ENCODE results near the gene TMTC4.

The TMTC4 gene

DNA sequence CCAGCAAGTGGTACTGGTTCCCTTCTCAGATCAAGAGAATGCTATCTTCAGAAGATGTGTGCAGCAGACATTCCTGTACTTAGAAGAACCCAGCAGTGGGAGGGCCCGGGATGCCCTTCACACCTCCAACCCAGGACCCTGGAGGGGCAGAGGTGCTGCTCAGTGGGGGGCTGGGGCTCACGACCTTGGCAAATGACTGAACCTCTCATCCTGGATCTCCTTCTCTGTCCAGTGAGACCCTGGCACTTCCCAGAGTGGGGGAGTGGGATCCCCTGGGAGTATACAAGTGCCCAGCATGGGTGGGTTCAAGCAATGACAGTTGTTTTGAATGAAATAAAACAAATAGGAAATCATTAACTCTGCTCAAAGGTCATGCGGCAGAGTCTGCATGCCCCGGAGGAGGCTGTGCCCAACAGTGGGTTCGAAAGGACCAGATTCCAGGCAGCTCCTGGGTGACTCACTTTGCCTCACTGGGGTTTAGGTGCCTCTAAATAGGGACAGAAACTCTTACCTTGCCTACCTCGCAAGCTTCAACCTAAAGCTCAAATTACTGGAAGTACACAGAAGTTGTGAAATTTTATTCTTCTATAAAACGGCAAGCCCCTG, 112.9 kb downstream of the TMTC4 start:
- Histone ChIP-seq H3K27me3 (ENCODE audit: control insufficient read depth, insufficient read depth, low read length) (no peaks in the 10 kb centered on the region), H3K36me3 (ENCODE audit: control insufficient read depth, insufficient read depth, low read length) (0 out of 2 replicates have a peak, but pooled peaks cover 3% of the 10 kb centered on the region), H3K4me1 (ENCODE audit: control insufficient read depth, insufficient read depth, low read length) (no peaks in the 10 kb centered on the region), H3K27ac (ENCODE audit: low read depth, low read length) (no peak overlapping the region), H3K4me3 (ENCODE audit: low read depth, low read length) (no peak overlapping the region), H3K9me3 (ENCODE audit: control insufficient read depth, insufficient read depth, low read depth, low read length) (peaks cover 10% of the 10 kb centered on the region), H3K9ac (ENCODE audit: low read length) (no peak overlapping the region)

GRCh38 chr13:100561158-100561499, 113.5 kb downstream of the TMTC4 start:
- Histone ChIP-seq H3K9ac (ENCODE audit: low read length) (no peak overlapping the region), H3K27ac (ENCODE audit: low read depth, low read length) (no peak overlapping the region), H3K4me1 (ENCODE audit: control insufficient read depth, insufficient read depth, low read length) (no peaks in the 10 kb centered on the region), H3K4me3 (ENCODE audit: low read depth, low read length) (no peak overlapping the region), H3K36me3 (ENCODE audit: control insufficient read depth, insufficient read depth, low read length) (0 out of 2 replicates have a peak, but pooled peaks cover 3% of the 10 kb centered on the region), H3K9me3 (ENCODE audit: control insufficient read depth, insufficient read depth, low read depth, low read length) (peaks cover 8% of the 10 kb centered on the region), H3K27me3 (ENCODE audit: control insufficient read depth, insufficient read depth, low read length) (no peaks in the 10 kb centered on the region)

GRCh38 chr13:100560498-100561157, 114.0 kb downstream of the TMTC4 start:
- Histone ChIP-seq H3K9ac (ENCODE audit: low read length) (no peak overlapping the region), H3K27ac (ENCODE audit: low read depth, low read length) (no peak overlapping the region), H3K9me3 (ENCODE audit: control insufficient read depth, insufficient read depth, low read depth, low read length) (peaks cover 3% of the 10 kb centered on the region), H3K4me3 (ENCODE audit: low read depth, low read length) (no peak overlapping the region), H3K36me3 (ENCODE audit: control insufficient read depth, insufficient read depth, low read length) (no peaks in the 10 kb centered on the region), H3K27me3 (ENCODE audit: control insufficient read depth, insufficient read depth, low read length) (no peaks in the 10 kb centered on the region), H3K4me1 (ENCODE audit: control insufficient read depth, insufficient read depth, low read length) (no peaks in the 10 kb centered on the region)

- no peaks in the 10 kb centered on the region for H3K27me3 ChIP-seq (ENCODE audit: control insufficient read depth, insufficient read depth, low read length)
- H3K36me3 ChIP-seq (ENCODE audit: control insufficient read depth, insufficient read depth, low read length): no peaks in the 10 kb centered on the region
- no peaks in the 10 kb centered on the region for H3K9me3 ChIP-seq (ENCODE audit: control insufficient read depth, insufficient read depth, low read depth, low read length)
- H3K4me3 ChIP-seq (ENCODE audit: low read depth, low read length): no peak overlapping the region
- H3K9ac ChIP-seq (ENCODE audit: low read length): no peak overlapping the region
- no peaks in the 10 kb centered on the region for H3K4me1 ChIP-seq (ENCODE audit: control insufficient read depth, insufficient read depth, low read length)
- H3K27ac ChIP-seq (ENCODE audit: low read depth, low read length): no peak overlapping the region
These were observed 114.7 kb downstream of the TMTC4 start for GRCh38 chr13:100559886-100560285.
